OCI-LY7 (cell line): Measurements from ENCODE around the gene PACS2. TPM values are rescaled to one million over a fixed set of nuclear protein-coding genes. Genes with fewer than 3 reads are reported as not detected.

Source experiments
- Bru-seq: library from RNA; stranded (reverse); fragments of 400-500 nt; gene quantifications from one replicate; lab custom pipeline; 2021; lab: Mats Ljungman, UMichigan
- BruChase-seq, 2 experiments: library from RNA; stranded (reverse); fragments of 400-500 nt; gene quantifications; one replicate each; lab custom pipeline; 2021; lab: Mats Ljungman, UMichigan
- BruUV-seq: library from RNA; stranded (reverse); fragments of 400-500 nt; replicated peaks from 2 replicates; lab custom pipeline; 2021; lab: Mats Ljungman, UMichigan
- CTCF ChIA-PET: fragments of 300-600 bp; sonication (Branson Sonifier 250); formaldehyde crosslinking; loops from one replicate; lab custom pipeline; 2022; ENCODE audit warnings: antibody characterized with exemption; ENCODE audit not compliant: unreplicated experiment; lab: Charles Lee
- POLR2A ChIA-PET: fragments of 300-600 bp; sonication (Branson Sonifier 250); formaldehyde crosslinking; loops from one replicate; lab custom pipeline; 2022; ENCODE audit warnings: antibody characterized with exemption; lab: Charles Lee
- DNase-seq: peaks from one replicate; pipeline ENCODE4 v3.0.0-alpha.2; 2015; ENCODE audit warnings: low spot score
- H2AFZ ChIP-seq: fragments of 200-600 bp; sonication (generic), shearing (Covaris generic); 2 replicates; pipeline ENCODE4 v1.6.1; 2014; ENCODE audit warnings: mild to moderate bottlenecking, antibody characterized with exemption, low read length, moderate library complexity
- H3K27ac ChIP-seq: fragments of 200-600 bp; sonication (generic); 2 replicates; pipeline ENCODE4 v1.5.1; 2014; ENCODE audit warnings: mixed run types, low read depth, mild to moderate bottlenecking, moderate library complexity, low read length, inconsistent platforms; ENCODE audit not compliant: poor library complexity, severe bottlenecking
- H3K36me3 ChIP-seq: fragments of 200-600 bp; sonication (generic); 2 replicates; pipeline ENCODE4 v1.6.1; 2014; ENCODE audit warnings: mild to moderate bottlenecking, antibody characterized with exemption, low read length, moderate library complexity, mixed read lengths; ENCODE audit not compliant: insufficient read depth
- H3K4me1 ChIP-seq: fragments of 200-600 bp; sonication (generic); 2 replicates; pipeline ENCODE4 v1.5.1; 2014; ENCODE audit warnings: mild to moderate bottlenecking, low read length; ENCODE audit not compliant: insufficient read depth, poor library complexity, severe bottlenecking
- H3K4me2 ChIP-seq: fragments of 200-600 bp; sonication (generic); 2 replicates; pipeline ENCODE4 v1.6.1; 2014; ENCODE audit warnings: mild to moderate bottlenecking, low read length
- H3K4me3 ChIP-seq: fragments of 200-600 bp; sonication (generic); 2 replicates; pipeline ENCODE4 v1.5.1; 2014; ENCODE audit warnings: mild to moderate bottlenecking, low read depth, low read length; ENCODE audit not compliant: poor library complexity, severe bottlenecking
- H3K79me2 ChIP-seq: fragments of 200-600 bp; sonication (generic); 2 replicates; pipeline ENCODE4 v1.6.1; 2016; ENCODE audit warnings: low read depth, mild to moderate bottlenecking, low read length, moderate library complexity, mixed read lengths; ENCODE audit not compliant: insufficient read depth
- H3K9me2 ChIP-seq: fragments of 200-600 bp; sonication (generic); 2 replicates; pipeline ENCODE4 v1.6.1; 2016; ENCODE audit warnings: mild to moderate bottlenecking, low read length, mixed read lengths; ENCODE audit not compliant: insufficient read depth
- H3K9me3 ChIP-seq: fragments of 200-600 bp; sonication (generic); 2 replicates; pipeline ENCODE4 v1.6.1; 2014; ENCODE audit warnings: mild to moderate bottlenecking, mixed run types, low read length, mixed read lengths
- H4K20me1 ChIP-seq: fragments of 200-600 bp; sonication (generic); 2 replicates; pipeline ENCODE4 v1.6.1; 2014; ENCODE audit warnings: mild to moderate bottlenecking, antibody characterized with exemption, low read length, moderate library complexity, mixed read lengths; ENCODE audit not compliant: insufficient read depth
- CTCF ChIP-seq: fragments of 200-600 bp; sonication (generic); conservative IDR thresholded peaks from 2 replicates; pipeline ENCODE4 v1.5.1; 2014; ENCODE audit warnings: mild to moderate bottlenecking, antibody characterized with exemption, low read length, moderate library complexity, mixed read lengths
- EZH2phosphoT487 ChIP-seq: fragments of 200-600 bp; sonication (generic); IDR thresholded peaks from 2 replicates; pipeline ENCODE4 v1.6.1; 2018; ENCODE audit warnings: low read depth, borderline replicate concordance, mild to moderate bottlenecking, mixed run types, antibody characterized with exemption, low read length, moderate library complexity, mixed read lengths
- intact Hi-C: fragments of 100-400 bp; cut with micrococcal nuclease; formaldehyde crosslinking; loops from one replicate; pipeline ENCODE4 v1.10.0; 2022; ENCODE audit not compliant: unreplicated experiment
- long read RNA-seq: library from polyadenylated mRNA; stranded (forward); transcript quantifications from one replicate; pipeline ENCODE4 v2.0.0, GENCODE V29; 2022
- total RNA-seq, 2 experiments: library from RNA; depleted of rRNA in 1 of 2; stranded (reverse); fragments of >200 nt in 1 of 2; shearing (Covaris generic) in 1 of 2; gene quantifications; 2 replicates each; pipeline ENCODE4 v1.2.3, GENCODE V29; 2014 to 2022

Gene PACS2
- 35.3 and 46.9 TPM in 2 replicates for total RNA-seq (2014; rRNA removed; shearing (Covaris generic))
- 45.4 and 47.3 TPM in 2 replicates for total RNA-seq (2022)
- percentile 46 among the genes with signal in this experiment for Bru-seq, nascent RNA
- percentile 57 among the genes with signal in this experiment for BruChase-seq, experiment 1, labeled RNA remaining after a 6-hour chase
- percentile 53 among the genes with signal in this experiment for BruChase-seq, experiment 2, labeled RNA remaining after a 2-hour chase
- long read RNA-seq, transcript PACS2-201 (24 exons, 3,708 nt), result major isoform, 43 of 120 reads
- long read RNA-seq, partial matches to known transcripts, result 19 of 120 reads
- long read RNA-seq, other reads (novel, unspliced or antisense), result 56 of 120 reads

- TF ChIP-seq EZH2phosphoT487, result no peak
- no peak for TF ChIP-seq CTCF
- Histone ChIP-seq H3K4me2 (peak within 1 kb of the TSS; percentile 78), H4K20me1 (no peaks in the 10 kb centered on the region), H3K9me2 (no peaks in the 10 kb centered on the region), H3K36me3 (no peaks in the 10 kb centered on the region), H3K79me2 (no peaks in the 10 kb centered on the region), H3K4me3 (peak within 1 kb of the TSS; percentile 74), H2AFZ (peak within 1 kb of the TSS; percentile 59), H3K27ac (no peak within 1 kb of the TSS), H3K9me3 (no peaks in the 10 kb centered on the region), H3K4me1 (peaks cover 17% of the 10 kb centered on the region)
- ChIA-PET CTCF (interaction anchor here (0.5 to 1.5 kb wide), 2 partner anchors 14 to 267 kb away, joined by 4 to 7 read pairs; partner anchors contain the start of gene BRF1), POLR2A (interaction anchor here (0.6 to 1.0 kb wide), 3 partner anchors 9 to 110 kb away, joined by 3 to 5 read pairs (median 3); partner anchors contain the start of gene BRF1)
- peak; percentile 93 for DNase-seq
- intact Hi-C loops, result no loop called here
- BruUV-seq, result no TSS peak
These were observed at the start of gene PACS2 for GRCh38 chr14:105314287-105315200. Gene PACS2 (plus strand): TSS chr14:105314748. CDS start chr14:105314919, 171 bp downstream.

- Histone ChIP-seq H3K36me3 (no peaks in the 10 kb centered on the region), H2AFZ (no peak overlapping the region), H3K9me2 (no peaks in the 10 kb centered on the region), H3K27ac (no peak overlapping the region), H3K9me3 (no peaks in the 10 kb centered on the region), H3K4me3 (no peak overlapping the region), H4K20me1 (no peaks in the 10 kb centered on the region; the same call in 1 of the 2 replicates), H3K79me2 (no peaks in the 10 kb centered on the region), H3K4me2 (no peak overlapping the region), H3K4me1 (no peaks in the 10 kb centered on the region)
- no peak for TF ChIP-seq EZH2phosphoT487
- DNase-seq, result no peak
- intact Hi-C loops, result no loop called here
- POLR2A ChIA-PET, result interaction anchor here (1.6 kb wide), 1 partner anchor 9 kb away, joined by 7 read pairs; no protein-coding TSS in a partner anchor
- CTCF ChIA-PET, result no interaction called here
- BruUV-seq, result no TSS peak
These were observed 46.6 kb upstream of the PACS2 start for GRCh38 chr14:105267820-105268548.
